ENCODE data around the gene CD48.
"Not testable (repeated sequence)": the region's sequence is repeated elsewhere in the genome, so short reads cannot be mapped to it uniquely, and the experiment has no call there.

Gene CD48

DNA sequence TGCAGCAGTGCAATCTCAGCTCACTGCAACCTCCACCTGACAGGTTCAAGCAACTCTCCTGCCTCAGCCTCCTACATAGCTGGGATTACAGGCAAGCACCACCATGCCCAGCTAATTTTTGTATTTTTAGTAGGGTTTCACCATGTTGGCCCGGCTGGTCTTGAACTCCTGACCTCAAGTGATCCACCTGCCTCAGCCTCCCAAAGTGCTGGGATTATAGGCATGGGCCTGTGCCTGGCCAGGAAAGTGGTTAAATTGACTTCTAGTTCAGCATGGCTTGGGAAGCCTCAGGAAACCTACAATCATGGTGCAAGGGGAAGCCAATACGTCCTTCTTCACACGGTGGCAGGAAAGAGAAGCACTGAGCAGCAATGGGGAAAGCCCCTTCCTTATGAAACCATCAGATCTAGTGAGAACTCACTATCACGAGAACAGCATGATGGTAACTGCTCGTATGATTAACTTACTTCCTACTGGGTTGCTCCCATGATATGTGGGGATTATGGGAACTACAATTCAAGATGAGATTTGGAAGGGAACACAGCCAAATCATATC, 981 bp upstream of the CD48 start:
- DNase-seq = not testable (repeated sequence)

DNA sequence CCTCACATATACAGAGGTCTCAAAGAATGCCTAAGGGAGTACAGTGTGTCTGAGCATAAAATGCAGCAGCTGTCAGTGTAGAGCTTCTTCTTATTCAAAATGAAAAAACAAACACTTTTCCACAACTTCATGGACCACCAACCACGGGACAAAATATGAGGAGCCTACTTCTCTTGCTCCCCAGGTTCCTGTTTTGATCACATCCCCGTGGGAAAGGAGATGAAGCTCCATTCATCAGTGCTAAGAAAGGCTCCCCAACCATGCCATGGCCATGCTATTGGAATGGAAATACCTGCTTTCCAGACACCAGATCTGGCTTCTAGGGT, 383 bp downstream of the CD48 start:
- no peak for DNase-seq

- no peak for DNase-seq
These were observed 937 bp downstream of the CD48 start for GRCh38 chr1:160710517-160711252.

GRCh38 chr1:160709715-160710114, 1.9 kb downstream of the CD48 start:
- no peak for DNase-seq

GRCh38 chr1:160708801-160709200, 2.8 kb downstream of the CD48 start:
- DNase-seq = no peak

DNA sequence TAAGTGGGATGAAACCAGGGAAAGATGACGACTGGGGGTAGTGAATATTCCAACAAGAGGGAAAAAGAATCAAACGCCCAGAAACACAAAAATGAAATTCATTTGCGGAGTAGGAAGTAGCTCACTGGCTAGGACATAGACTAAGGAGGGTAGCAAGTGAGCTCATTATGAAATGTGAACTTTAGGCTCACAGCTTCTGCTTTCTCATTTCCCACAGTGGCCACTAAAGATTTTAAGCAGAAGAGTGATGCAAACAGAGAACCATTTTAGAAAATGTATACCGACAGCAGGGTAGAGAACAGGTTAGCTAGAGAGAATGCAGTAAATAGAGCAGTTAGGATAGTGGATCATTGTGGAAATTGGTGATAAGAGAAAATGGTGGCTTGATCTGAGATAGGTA, 3.5 kb downstream of the CD48 start:
- DNase-seq = no peak

- no peak for DNase-seq
These were observed 4.2 kb downstream of the CD48 start for GRCh38 chr1:160707236-160708064.

- DNase-seq = no peak
These were observed 4.9 kb downstream of the CD48 start for GRCh38 chr1:160706526-160707235.

- no peak for DNase-seq
These were observed 5.9 kb downstream of the CD48 start for GRCh38 chr1:160705742-160706141.

DNA sequence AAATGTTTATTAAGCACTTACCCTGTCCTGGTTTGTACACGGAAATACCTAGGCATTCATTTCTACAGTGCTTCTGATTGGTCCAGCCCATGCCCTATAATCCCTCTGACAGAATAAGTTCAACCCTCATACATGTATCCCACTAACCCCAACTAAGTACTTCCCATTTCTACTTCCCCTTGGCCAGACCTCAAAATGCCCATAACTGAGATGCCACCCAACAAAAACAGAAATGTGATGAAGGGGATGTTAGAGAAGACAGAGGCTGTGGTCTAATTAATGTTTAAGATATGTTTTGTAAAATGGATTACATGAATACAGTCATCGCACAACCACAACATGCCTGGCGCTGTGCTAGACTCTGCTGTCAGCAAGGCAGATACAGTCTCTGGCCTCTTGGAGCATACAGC, 6.4 kb downstream of the CD48 start:
- DNase-seq = not testable (repeated sequence)

DNA sequence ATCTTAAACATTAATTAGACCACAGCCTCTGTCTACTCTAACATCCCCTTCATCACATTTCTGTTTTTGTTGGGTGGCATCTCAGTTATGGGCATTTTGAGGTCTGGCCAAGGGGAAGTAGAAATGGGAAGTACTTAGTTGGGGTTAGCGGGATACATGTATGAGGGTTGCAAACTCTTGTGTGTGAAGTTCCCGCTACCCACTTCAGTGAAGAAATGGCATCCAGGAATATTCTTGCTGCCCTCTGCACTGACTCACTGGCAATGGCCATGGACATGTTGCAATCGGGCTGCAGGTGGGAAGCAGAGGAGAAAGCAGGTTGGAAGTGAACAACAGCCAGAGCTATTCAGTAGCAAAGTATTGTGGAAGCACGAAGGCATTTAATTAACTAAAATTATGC, 7.4 kb downstream of the CD48 start:
- DNase-seq = no peak

- DNase-seq = no peak
These were observed 9.5 kb downstream of the CD48 start for GRCh38 chr1:160702100-160702499.

GRCh38 chr1:160692390-160692789, 19.2 kb downstream of the CD48 start:
- not testable (repeated sequence) for DNase-seq

- DNase-seq = no peak
These were observed 26.4 kb downstream of the CD48 start for GRCh38 chr1:160685266-160685665.

- no peak for DNase-seq
These were observed 28.4 kb downstream of the CD48 start for GRCh38 chr1:160682983-160683865.

- DNase-seq = no peak
These were observed 29.8 kb downstream of the CD48 start for GRCh38 chr1:160681891-160682140.

DNA sequence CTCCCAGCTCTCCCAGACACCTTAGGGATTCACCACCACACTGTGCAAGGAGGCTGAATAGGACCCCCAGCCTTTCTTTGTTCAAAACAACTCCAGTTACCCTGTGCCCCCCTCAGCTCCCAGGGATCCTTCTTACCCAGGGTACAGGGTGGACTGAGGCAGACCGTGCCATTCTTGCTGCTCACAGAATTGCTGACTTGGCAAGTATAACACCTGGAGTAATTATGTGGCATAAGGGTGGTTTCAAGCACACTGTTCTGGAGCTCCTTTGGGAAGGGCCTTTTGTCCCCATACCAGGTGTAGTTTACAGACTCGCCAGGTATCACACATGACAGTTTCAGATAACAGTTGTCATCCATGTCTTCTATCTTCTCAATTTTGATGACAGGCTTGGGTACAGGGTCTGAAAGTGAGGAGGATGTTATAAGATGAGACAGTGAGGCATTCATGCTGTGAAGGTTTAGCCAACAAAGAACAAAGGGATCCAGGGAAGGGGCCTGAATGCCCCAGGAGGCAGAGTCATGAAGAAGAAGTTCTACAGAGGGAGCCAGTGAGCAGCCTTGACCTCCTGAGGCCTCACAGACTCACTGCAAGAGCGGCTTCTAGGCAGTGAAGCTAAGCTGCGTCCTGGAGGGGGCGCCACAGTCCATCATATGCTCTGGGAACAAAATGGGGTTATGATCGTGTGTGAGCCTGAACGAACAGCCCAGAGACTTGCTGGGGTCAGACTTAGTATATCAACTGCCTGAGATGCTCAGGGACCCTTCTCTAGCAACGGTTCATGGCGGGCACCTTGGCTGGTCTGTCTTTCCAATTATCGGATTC, 30.3 kb downstream of the CD48 start:
- DNase-seq = no peak

- DNase-seq = no peak
These were observed 31.2 kb downstream of the CD48 start for GRCh38 chr1:160680399-160680798.

DNA sequence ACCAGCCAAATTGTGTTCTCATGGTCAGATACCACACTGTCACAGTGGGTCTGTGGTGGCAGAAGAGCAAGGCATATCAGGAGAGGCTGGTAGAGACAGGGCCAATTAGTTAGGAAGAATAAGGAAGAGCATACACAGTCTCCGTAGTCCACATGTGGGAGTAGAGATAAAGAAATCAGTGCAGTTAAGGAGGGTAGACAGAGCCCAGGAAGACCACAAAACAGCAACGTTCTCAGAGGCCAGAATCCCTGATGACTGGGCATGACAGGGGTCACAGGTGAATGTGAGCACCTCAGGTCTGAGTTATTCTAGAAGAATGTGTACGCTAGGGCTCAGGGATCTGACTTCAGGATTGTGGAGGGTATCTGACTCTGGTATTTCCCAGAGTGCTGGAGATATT, 31.7 kb downstream of the CD48 start:
- no peak for DNase-seq

DNA sequence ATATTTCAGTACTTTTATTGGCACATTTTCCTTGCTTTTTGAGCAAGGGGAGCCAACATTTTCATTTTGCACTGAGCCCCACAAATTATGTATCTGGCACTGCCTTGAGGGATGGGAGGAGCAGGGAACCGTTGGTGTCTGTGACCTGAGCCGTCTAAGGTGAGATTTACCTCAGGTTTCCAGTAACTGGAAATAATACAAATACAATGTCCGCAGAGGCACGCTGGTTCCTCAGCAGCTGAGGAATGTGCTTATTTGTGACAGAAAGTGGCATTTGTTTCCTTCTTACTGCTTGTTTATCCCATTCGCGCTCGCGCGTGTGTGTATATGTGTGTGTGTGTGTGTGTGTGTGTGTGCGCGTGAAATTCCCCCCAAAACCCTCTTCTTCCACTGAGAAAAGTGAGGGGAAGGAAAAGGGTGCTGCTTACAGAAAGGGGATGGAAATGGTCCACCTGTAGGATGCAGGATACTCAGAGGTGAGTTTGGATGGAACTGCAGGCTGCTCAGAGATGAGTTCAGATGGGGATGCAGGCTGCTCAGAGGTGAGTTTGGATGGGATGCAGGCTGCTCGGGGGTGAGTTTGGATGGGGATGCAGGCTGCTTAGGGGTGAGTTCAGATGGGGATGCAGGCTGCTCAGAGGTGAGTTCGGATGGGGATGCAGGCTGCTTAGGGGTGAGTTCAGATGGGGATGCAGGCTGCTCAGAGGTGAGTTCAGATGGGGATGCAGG, 34.6 kb downstream of the CD48 start:
- DNase-seq = no peak
